T-helper 17 cell (primary cell): Measurements from ENCODE around the gene ZFP64. TPM values are rescaled to one million over a fixed set of nuclear protein-coding genes. Genes with fewer than 3 reads are reported as not detected.
"Not testable (repeated sequence)": the region's sequence is repeated elsewhere in the genome, so short reads cannot be mapped to it uniquely, and the experiment has no call there.

Source experiments
- ATAC-seq: fragments of 150-1000 bp; cut with Tn5 transposase; 2 replicates; pipeline ENCODE4 v1.10.0; 2021; ENCODE audit warnings: mild to moderate bottlenecking, moderate library complexity
- DNase-seq, 3 donors: peaks; one replicate each; pipeline versions ENCODE4 v3.0.0 to v3.0.0-alpha.2; 2020 to 2021
- H3K9me3 ChIP-seq: one replicate; pipeline ENCODE4 v1.7.0; 2013; ENCODE audit warnings: low read length, mild to moderate bottlenecking; ENCODE audit not compliant: control insufficient read depth, poor library complexity, severe bottlenecking
- H3K27ac Mint-ChIP-seq: one replicate; pipeline ENCODE4 v1.8.0; 2022; ENCODE audit warnings: mild to moderate bottlenecking, moderate library complexity, mixed read lengths
- H3K27me3 Mint-ChIP-seq: one replicate; pipeline ENCODE4 v1.8.0; 2022; ENCODE audit warnings: mixed read lengths
- H3K36me3 Mint-ChIP-seq: one replicate; pipeline ENCODE4 v1.8.0; 2022; ENCODE audit warnings: low read depth, mixed read lengths
- H3K4me1 Mint-ChIP-seq: one replicate; pipeline ENCODE4 v1.8.0; 2022; ENCODE audit warnings: mild to moderate bottlenecking, mixed read lengths
- H3K4me3 Mint-ChIP-seq: one replicate; pipeline ENCODE4 v1.8.0; 2022; ENCODE audit warnings: mild to moderate bottlenecking, moderate library complexity, mixed read lengths
- total RNA-seq, 4 donors: library from RNA in 2 of 4; stranded (reverse) in 2 of 4; gene quantifications; one replicate each; pipeline ENCODE4 v1.2.3 and lab custom pipeline; 2022 to 2026

Gene ZFP64
- total RNA-seq, 2 donors from 2014 or later = 7.5 to 9.8 TPM

DNA sequence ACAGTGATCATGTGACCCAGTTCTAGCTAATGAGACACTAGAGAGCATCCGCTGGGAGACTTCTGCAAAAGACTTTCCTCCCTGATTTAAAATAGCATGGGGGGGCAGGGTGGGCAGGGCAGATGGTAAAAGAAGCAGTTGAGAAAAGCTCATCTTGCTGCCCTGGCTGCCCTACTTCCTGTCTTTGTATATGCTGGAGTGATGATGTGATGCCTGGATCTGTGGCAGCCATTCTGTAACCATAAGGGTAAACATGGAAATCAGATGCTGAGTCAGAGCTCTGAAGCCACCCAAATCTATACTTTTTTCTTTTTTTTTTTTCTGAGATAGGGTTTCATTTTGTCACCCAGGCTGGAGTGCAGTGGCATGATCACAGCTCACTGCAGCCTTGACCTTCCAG is 25.4 kb downstream of the ZFP64 start:
- H3K4me1 Mint-ChIP-seq = peaks cover 4% of the 10 kb centered on the region
- H3K4me3 Mint-ChIP-seq = no peak overlapping the region
- no peaks in the 10 kb centered on the region for H3K27me3 Mint-ChIP-seq
- ATAC-seq (no peak), DNase-seq (no peak)
- H3K27ac Mint-ChIP-seq = no peak overlapping the region
- no peaks in the 10 kb centered on the region for H3K9me3 ChIP-seq
- H3K36me3 Mint-ChIP-seq = peaks cover 5% of the 10 kb centered on the region

DNA sequence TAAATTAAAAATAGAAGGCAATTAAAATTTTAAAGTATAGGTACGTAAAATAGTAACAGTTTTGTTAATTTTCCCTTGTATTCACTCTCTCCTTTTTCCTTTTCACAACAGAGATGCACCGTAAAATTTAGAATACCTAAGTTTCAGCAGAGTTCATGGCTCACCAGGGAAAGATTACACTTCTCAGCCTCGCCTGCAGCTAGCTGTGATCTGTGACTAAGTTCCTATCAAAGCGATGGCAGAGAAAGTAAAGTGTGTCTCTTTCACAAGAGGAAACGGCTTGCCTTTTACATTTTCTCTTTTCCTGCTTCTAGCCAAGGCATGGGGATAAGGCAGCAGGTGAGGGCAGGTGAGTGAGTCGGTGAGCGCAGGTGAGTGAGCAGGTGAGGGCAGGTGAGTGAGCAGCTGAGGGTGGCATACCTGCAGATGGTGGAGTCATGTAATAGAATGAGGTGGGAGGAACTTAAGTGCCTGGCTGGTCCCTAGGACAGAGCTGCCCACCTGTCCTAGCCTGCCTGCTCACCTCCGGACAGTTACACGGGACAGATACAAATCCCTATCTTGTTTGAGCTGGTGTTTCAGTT is 30.9 kb downstream of the ZFP64 start:
- DNase-seq (no peak), ATAC-seq (no peak)
- Mint-ChIP-seq H3K36me3 (peaks cover 19% of the 10 kb centered on the region), H3K4me3 (no peak overlapping the region), H3K27ac (no peak overlapping the region), H3K27me3 (no peaks in the 10 kb centered on the region), H3K4me1 (peaks cover 4% of the 10 kb centered on the region)
- no peaks in the 10 kb centered on the region for H3K9me3 ChIP-seq

DNA sequence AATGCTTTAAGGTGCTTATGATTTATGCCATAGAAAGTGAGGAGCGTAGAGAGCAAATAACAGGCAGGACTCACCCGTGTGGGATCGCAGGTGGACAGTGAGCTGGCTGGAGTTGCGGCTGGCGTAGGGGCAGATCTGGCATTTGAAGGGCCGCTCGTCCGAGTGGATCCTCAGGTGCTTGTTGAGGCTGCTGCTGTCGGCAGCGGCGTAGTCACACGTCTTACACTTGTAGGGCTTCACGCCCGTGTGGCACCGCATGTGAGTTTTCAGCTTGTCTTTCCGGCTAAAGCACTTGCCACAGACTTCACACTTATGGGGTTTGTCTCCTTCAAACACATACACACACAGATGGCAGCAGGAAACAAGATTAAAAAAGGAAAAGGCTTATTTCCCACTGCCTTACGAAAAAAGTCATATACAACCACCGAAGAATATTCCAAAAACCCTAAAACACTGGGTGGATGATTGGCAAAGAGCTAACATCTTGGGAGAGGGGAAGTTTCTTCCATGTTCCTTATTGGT is 31.5 kb downstream of the ZFP64 start:
- Mint-ChIP-seq H3K27me3 (no peaks in the 10 kb centered on the region), H3K27ac (no peak overlapping the region), H3K4me3 (no peak overlapping the region), H3K4me1 (peaks cover 4% of the 10 kb centered on the region), H3K36me3 (peaks cover 19% of the 10 kb centered on the region)
- H3K9me3 ChIP-seq = no peaks in the 10 kb centered on the region
- no peak for ATAC-seq
- DNase-seq = no peak

DNA sequence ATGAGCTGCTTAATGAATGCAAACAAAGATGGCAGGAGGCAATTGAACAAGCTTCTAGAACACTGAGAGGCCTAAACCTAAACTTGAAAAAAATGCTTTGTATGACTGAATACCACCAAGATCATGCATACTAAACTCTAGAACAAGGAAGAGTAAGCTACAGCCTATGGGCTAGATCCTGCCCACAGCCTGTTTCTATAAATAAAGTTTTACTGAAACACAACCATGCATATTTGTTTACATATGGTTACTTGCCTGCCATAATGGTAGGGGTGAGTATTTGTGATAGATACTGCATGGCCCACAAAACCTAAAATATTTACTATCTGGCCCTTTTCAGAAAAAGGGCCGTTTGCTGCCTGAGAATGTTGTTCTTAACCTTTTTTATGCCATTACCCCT is 37.0 kb downstream of the ZFP64 start:
- H3K27me3 Mint-ChIP-seq = no peaks in the 10 kb centered on the region
- DNase-seq = no peak
- ATAC-seq = no peak
- H3K4me3 Mint-ChIP-seq = no peak overlapping the region
- peaks cover 7% of the 10 kb centered on the region for H3K36me3 Mint-ChIP-seq
- H3K4me1 Mint-ChIP-seq = peaks cover 3% of the 10 kb centered on the region
- peak overlapping the region; percentile 29 for H3K27ac Mint-ChIP-seq
- no peaks in the 10 kb centered on the region for H3K9me3 ChIP-seq

DNA sequence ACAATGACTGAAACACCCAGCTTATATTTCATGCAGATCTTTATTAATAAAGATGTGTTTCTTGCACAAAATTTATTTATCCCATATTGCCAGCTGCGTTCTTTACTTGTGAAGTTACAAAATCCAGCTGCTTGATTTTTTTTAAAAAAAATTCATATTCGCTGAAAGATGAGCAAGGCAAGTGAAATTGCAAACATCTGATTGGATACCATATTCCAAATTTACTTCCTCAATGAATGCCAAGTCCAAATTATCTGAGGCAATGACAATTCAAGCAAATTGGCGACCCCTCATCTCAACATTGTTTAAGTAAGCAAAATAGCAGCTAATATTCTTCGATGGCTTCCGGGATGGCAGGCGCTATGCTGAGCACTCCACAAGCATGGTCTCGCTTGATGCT is 37.7 kb downstream of the ZFP64 start:
- H3K9me3 ChIP-seq = no peaks in the 10 kb centered on the region
- no peak for DNase-seq
- no peak overlapping the region for H3K4me3 Mint-ChIP-seq
- peaks cover 7% of the 10 kb centered on the region for H3K36me3 Mint-ChIP-seq
- H3K4me1 Mint-ChIP-seq = peaks cover 3% of the 10 kb centered on the region
- ATAC-seq = no peak
- H3K27me3 Mint-ChIP-seq = no peaks in the 10 kb centered on the region
- H3K27ac Mint-ChIP-seq = peak overlapping the region; percentile 29

DNA sequence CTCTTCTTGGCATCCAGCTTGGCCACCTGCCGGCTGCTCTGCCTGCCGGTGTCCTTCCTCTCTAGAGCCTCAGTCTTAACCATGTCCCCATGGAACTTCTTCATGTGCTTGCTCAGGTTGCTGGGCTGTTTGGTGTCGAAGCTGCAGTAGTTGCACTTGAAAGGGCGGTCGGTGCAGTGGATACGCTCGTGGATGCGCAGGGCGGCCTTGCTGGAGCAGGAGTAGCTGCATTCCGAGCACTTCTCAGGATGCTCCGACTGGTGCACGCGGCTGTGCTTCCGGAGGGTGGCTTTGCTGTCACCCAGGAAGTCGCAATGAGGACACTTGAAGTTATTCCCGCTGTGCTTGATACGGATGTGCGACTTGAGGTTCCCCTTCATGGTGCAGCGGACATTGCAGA is 38.7 kb downstream of the ZFP64 start:
- Mint-ChIP-seq H3K4me1 (peaks cover 3% of the 10 kb centered on the region), H3K27me3 (no peaks in the 10 kb centered on the region), H3K4me3 (no peak overlapping the region), H3K27ac (no peak overlapping the region), H3K36me3 (peaks cover 5% of the 10 kb centered on the region)
- no peak for DNase-seq
- H3K9me3 ChIP-seq = no peaks in the 10 kb centered on the region
- no peak for ATAC-seq

DNA sequence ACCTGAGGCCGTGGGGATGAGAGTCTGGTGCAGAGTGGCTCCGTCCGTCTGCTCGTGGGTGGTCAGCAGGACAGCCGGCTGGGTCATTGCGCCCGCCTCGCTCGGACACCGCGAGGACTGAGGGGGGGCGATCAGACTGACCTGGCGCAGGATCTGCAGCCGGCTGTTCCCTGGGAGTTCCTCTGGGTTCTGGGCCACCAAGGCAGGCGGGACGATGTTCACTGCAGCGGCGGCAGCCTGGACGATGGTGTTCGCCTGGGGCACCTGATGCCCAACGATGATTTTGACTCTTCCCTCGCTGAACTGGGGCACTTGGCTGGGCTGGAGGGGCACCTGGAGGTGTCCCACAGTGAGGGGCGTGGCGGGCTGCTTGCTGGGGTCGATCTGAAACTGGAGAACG is 39.2 kb downstream of the ZFP64 start:
- no peak for ATAC-seq
- no peak overlapping the region for H3K4me3 Mint-ChIP-seq
- peaks cover 3% of the 10 kb centered on the region for H3K4me1 Mint-ChIP-seq
- H3K36me3 Mint-ChIP-seq = peaks cover 5% of the 10 kb centered on the region
- peak overlapping the region; percentile 57 for H3K27ac Mint-ChIP-seq
- H3K27me3 Mint-ChIP-seq = no peaks in the 10 kb centered on the region
- DNase-seq = no peak
- H3K9me3 ChIP-seq = no peaks in the 10 kb centered on the region

DNA sequence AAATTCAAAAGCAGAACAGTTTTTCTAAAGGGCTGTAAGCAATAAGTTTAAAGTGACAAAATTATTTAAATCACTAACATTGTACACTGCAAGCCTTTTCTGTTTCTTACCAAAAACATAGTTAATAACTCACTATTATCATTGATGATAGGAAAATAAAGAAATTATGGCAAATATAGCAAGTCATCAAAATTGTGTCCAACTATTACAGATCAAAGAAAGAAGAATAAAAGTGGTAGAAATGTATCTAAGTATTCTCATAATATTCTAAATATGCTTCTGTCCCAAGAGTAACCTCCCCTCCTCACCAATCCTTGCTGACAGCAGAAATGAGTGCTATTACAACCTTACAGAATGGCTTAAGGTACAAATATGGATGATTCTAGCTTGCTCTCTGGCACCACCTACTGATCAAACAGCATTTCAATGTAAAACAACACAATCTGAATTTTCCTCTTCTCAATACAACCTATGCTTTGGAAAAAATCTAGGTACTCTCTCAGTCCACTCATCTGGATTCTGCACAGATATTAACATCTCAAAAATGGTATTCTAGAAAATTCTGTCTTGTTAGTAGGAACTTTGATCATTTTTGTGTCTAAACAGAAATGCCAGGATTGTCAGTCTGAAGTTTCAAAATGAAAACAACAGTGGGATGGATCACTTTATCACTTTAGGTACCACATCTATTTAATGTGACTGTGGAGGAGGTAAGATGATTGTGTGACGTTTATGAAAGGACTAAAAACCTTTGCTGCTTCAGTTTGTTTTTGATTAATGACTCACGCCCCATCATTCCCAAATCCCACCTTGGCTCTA is 40.9 kb downstream of the ZFP64 start:
- H3K36me3 Mint-ChIP-seq = peaks cover 2% of the 10 kb centered on the region
- no peak for DNase-seq
- peak; percentile 53 for ATAC-seq
- H3K27ac Mint-ChIP-seq = no peak overlapping the region
- no peaks in the 10 kb centered on the region for H3K27me3 Mint-ChIP-seq
- no peaks in the 10 kb centered on the region for H3K9me3 ChIP-seq
- peaks cover 3% of the 10 kb centered on the region for H3K4me1 Mint-ChIP-seq
- H3K4me3 Mint-ChIP-seq = no peak overlapping the region

DNA sequence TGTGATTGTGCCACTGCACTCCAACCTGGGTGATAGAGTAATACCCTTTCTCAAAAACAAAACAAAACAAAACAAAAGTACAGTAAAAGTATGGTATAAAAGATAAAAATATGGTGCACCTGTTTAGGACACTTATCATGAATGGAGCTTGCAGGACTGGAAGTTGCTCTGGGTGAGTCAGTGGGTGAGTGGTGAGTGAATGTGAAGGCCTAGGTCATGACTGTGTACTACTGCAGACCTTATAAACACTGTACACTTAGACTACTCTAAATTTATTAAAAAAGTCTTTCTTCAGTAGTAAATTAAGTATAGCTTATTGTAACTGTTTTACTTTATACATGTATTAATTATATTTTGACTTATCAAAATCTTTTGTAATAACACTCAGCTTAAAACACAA is 46.0 kb downstream of the ZFP64 start:
- Mint-ChIP-seq H3K27me3 (no peaks in the 10 kb centered on the region), H3K4me3 (no peak overlapping the region), H3K4me1 (peaks cover 3% of the 10 kb centered on the region), H3K27ac (no peak overlapping the region), H3K36me3 (no peaks in the 10 kb centered on the region)
- ATAC-seq = no peak
- H3K9me3 ChIP-seq = no peaks in the 10 kb centered on the region
- DNase-seq = no peak

DNA sequence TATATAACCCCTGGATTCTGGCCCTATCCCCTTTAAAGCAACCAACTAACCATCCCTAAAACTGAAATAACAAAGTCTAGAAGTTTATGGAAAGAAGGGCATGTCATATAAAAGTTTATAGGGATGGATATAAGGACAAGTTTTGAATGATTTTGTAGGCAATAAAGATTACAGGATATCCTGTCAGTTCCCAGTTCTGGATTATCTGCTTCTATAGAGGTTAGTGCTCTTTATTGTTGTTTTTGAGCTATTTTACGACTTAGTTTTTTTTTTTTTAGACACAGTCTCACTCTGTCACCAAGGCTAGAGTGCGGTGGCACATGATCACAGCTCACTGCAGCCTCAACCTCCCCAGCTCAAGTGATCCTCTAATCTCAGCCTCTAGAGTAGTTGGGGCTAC is 48.3 kb downstream of the ZFP64 start:
- Mint-ChIP-seq H3K27ac (no peak overlapping the region), H3K4me3 (no peak overlapping the region), H3K36me3 (no peaks in the 10 kb centered on the region), H3K27me3 (no peaks in the 10 kb centered on the region), H3K4me1 (peaks cover 2% of the 10 kb centered on the region)
- H3K9me3 ChIP-seq = no peaks in the 10 kb centered on the region
- DNase-seq (no peak), ATAC-seq (no peak)

DNA sequence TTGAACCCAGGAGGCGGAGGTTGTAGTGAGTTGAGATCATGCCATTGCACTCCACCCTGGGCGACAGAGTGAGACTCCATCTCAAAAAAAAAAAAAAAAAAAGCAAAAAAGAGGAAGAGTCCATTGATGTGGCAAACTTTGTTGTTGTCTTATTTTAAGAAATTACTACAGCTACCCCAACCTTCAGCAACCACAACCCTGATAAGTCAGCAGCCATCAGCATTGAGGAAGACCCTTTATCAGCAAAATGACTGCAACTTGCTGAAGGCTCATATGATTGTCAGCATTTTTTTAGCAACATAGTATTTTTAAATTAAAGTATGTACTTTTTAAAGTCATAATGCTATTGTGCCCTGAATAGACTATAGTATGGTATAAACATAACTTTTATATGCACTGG is 48.8 kb downstream of the ZFP64 start:
- ATAC-seq = no peak
- no peak for DNase-seq
- H3K27me3 Mint-ChIP-seq = no peaks in the 10 kb centered on the region
- no peak overlapping the region for H3K27ac Mint-ChIP-seq
- peaks cover 2% of the 10 kb centered on the region for H3K4me1 Mint-ChIP-seq
- no peak overlapping the region for H3K4me3 Mint-ChIP-seq
- no peaks in the 10 kb centered on the region for H3K9me3 ChIP-seq
- no peaks in the 10 kb centered on the region for H3K36me3 Mint-ChIP-seq

DNA sequence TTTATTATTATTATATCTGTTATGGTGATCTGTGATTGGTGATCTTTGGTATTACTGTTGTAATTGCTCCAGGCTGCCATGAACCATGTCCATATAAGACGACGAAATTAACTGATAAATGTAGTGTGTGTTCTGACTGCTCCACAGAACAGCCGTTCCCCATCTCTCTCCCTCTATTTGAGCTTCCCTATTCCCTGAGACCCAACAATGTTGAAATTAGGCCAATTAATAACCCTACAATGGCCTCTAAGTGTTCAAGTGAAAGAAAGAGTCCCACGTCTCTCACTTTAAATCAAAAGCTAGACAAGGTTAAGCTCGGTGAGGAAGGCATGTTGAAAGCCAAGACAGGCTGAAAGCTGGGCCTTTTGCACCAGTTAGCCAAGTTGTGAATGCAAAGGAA is 51.6 kb downstream of the ZFP64 start:
- no peaks in the 10 kb centered on the region for H3K9me3 ChIP-seq
- Mint-ChIP-seq H3K36me3 (no peaks in the 10 kb centered on the region), H3K4me1 (peaks cover 2% of the 10 kb centered on the region), H3K27ac (no peak overlapping the region), H3K4me3 (no peak overlapping the region), H3K27me3 (no peaks in the 10 kb centered on the region)
- ATAC-seq = no peak
- no peak for DNase-seq

DNA sequence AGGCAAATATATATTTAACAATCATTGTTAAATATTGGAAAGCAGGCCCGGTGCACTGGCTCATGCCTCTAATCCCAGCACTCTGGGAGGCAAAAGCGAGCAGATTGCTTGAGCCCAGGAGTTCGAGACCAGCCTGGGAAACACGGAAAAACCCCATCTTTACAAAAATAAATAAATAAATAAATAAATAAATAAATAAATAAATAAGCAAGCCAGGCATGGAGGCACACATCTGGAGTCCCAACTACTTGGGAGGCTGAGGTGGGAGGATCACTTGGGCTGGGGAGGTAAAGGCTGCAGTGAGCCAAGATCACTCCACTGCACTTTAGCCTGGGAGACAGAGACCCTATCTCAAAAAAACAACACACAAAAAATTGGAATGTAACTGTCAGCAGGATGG is 53.7 kb downstream of the ZFP64 start:
- no peaks in the 10 kb centered on the region for H3K4me1 Mint-ChIP-seq
- ATAC-seq (no peak), DNase-seq (no peak)
- H3K36me3 Mint-ChIP-seq = no peaks in the 10 kb centered on the region
- H3K27me3 Mint-ChIP-seq = no peaks in the 10 kb centered on the region
- H3K4me3 Mint-ChIP-seq = no peak overlapping the region
- H3K9me3 ChIP-seq = no peaks in the 10 kb centered on the region
- no peak overlapping the region for H3K27ac Mint-ChIP-seq

DNA sequence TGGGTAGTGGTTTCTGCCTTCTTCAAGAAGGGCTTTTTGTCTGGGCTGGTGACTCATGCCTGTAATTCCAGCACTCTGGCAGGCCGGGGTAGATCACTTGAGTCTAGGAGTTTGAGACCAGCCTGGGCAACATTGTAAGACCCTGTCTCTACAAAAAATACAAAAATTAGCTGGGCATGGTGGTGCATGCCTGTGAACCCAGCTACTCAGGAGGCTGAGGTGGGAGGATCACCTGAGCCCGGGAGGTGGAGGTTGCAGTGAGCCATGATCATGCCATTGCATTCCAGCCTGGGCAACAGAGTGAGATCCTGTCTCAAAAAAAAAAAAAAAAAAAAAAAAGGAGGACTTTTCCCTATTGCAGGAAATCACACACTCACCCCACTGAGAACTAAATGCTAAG is 57.9 kb downstream of the ZFP64 start:
- DNase-seq, H3K36me3 Mint-ChIP-seq, H3K9me3 ChIP-seq, H3K4me3 Mint-ChIP-seq, H3K4me1 Mint-ChIP-seq, ATAC-seq, H3K27ac Mint-ChIP-seq, H3K27me3 Mint-ChIP-seq: not testable (repeated sequence)
